BJ (cell line): Measurements from ENCODE around the gene HLA-F. TPM values are rescaled to one million over a fixed set of nuclear protein-coding genes. Genes with fewer than 3 reads are reported as not detected.

Experiments
- CTCF ChIA-PET: fragments of 350-600 bp; formaldehyde crosslinking; extraction: SDS; loops from one replicate; lab custom pipeline; 2021; ENCODE audit warnings: antibody characterized with exemption, inconsistent platforms; lab: Yijun Ruan, JAX
- POLR2A ChIA-PET: fragments of 300-600 bp; sonication (Branson Sonifier 250); formaldehyde crosslinking; extraction: SDS; loops from one replicate; lab custom pipeline; 2021; ENCODE audit warnings: antibody characterized with exemption; lab: Charles Lee
- DNase-seq: peaks from one replicate; pipeline ENCODE4 v3.0.0-alpha.2; 2011; ENCODE audit warnings: low read depth
- H3K27me3 ChIP-seq: 2 replicates; pipeline ENCODE4 v1.6.0; 2011; ENCODE audit warnings: low read length; ENCODE audit not compliant: control insufficient read depth, insufficient read depth
- H3K36me3 ChIP-seq: 2 replicates; pipeline ENCODE4 v1.5.1; 2011; ENCODE audit warnings: low read length; ENCODE audit not compliant: control insufficient read depth, insufficient read depth
- H3K4me3 ChIP-seq: 2 replicates; pipeline ENCODE4 v1.5.1; 2011; ENCODE audit warnings: low read depth, mild to moderate bottlenecking, control low read depth, low read length
- polyA plus RNA-seq: library from polyadenylated mRNA; depleted of rRNA; stranded (reverse); fragments of >200 nt; gene quantifications from 2 replicates; pipeline ENCODE4 v1.2.3, GENCODE V29; 2011
- TF ChIP-seq, protein P1 (sequence below): IDR thresholded peaks from 2 replicates; pipeline ENCODE4 v1.5.1; 2011; ENCODE audit warnings: low read depth, mild to moderate bottlenecking, control low read depth, inconsistent platforms, low read length, moderate library complexity; ENCODE audit not compliant: insufficient read depth

HLA-F gene
- polyA plus RNA-seq, 1 experiment = 30.7 TPM

DNA sequence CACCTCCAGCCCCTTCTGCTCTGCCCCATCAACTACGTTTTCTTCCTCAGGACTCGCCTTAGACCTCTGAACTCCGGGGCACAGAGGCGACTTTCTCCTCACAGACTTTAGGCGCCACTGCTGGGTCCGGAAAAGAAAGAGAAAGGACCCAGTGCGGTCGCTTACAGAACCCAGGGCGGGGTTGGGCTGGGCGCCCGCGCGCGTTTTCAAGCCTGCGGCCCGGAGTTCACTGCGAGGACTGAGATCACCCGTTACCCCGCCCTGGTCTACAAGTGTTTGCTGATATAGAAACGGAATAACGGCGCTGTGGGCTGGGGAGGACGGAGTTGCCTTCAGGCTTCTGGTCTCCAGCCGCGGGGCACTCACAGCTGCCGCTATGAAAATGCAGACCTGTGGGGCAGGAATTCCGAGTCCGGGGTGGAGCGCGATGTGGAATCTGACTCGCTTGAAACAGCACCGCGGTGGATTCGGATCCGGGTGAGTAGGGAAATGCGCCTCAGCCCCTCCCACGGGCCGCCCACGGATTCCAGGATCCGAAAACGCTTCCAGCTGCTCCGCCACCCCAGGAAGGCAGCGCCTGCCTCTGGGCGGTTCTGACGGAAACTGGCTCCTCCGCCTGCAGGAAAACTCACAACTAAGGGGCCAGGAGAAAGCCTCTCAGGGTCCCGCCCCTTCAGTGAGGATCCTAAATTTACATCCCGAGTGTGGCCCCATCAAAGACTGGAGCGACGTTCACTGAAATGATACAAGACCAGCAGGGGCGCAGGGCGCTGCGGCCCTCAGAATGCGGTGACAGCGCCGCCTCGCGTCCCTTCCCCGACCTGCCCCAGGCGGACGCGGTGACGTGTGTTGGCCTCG lies 29.4 kb downstream of the HLA-F start:
- no peaks in the 10 kb centered on the region for H3K36me3 ChIP-seq
- ChIA-PET CTCF (interaction anchor here (0.6 to 7.7 kb wide), 18 partner anchors 10 to 119 kb away, joined by 3 to 62 read pairs (median 4); no protein-coding TSS in a partner anchor), POLR2A (interaction anchor here (0.8 kb wide), 1 partner anchor 12 kb away, joined by 3 read pairs; no protein-coding TSS in a partner anchor)
- TF ChIP-seq, protein P1, sequence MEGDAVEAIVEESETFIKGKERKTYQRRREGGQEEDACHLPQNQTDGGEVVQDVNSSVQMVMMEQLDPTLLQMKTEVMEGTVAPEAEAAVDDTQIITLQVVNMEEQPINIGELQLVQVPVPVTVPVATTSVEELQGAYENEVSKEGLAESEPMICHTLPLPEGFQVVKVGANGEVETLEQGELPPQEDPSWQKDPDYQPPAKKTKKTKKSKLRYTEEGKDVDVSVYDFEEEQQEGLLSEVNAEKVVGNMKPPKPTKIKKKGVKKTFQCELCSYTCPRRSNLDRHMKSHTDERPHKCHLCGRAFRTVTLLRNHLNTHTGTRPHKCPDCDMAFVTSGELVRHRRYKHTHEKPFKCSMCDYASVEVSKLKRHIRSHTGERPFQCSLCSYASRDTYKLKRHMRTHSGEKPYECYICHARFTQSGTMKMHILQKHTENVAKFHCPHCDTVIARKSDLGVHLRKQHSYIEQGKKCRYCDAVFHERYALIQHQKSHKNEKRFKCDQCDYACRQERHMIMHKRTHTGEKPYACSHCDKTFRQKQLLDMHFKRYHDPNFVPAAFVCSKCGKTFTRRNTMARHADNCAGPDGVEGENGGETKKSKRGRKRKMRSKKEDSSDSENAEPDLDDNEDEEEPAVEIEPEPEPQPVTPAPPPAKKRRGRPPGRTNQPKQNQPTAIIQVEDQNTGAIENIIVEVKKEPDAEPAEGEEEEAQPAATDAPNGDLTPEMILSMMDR = peak; percentile 100
- H3K27me3 ChIP-seq = peaks cover 10% of the 10 kb centered on the region
- DNase-seq = peak; percentile 59
- peak overlapping the region; percentile 69 for H3K4me3 ChIP-seq

DNA sequence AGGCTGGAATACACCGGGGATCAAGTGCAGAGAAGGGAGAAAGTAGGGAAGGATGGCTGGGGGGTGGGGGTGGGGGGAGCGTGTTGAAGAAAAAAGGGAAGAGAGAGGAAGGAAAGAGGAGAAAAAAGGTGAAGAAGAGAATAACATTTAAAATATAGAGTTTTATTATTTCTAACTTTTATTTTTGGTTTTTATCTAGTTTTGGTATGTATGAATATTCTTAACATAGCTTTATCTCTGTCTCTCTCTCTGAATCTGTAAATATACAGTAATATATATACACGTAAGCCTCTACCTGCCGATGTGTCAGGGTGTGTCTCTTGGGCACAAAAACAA lies 30.0 kb downstream of the HLA-F start:
- H3K27me3 ChIP-seq = peaks cover 12% of the 10 kb centered on the region
- ChIA-PET POLR2A (interaction anchor here (0.8 kb wide), 1 partner anchor 11 kb away, joined by 3 read pairs; no protein-coding TSS in a partner anchor), CTCF (interaction anchor here (0.8 to 7.7 kb wide), 11 partner anchors 11 to 120 kb away, joined by 3 to 62 read pairs (median 3); no protein-coding TSS in a partner anchor)
- H3K4me3 ChIP-seq = peak overlapping the region; percentile 69
- H3K36me3 ChIP-seq = no peaks in the 10 kb centered on the region
- no peak for DNase-seq
- TF ChIP-seq, protein P1 = no peak

DNA sequence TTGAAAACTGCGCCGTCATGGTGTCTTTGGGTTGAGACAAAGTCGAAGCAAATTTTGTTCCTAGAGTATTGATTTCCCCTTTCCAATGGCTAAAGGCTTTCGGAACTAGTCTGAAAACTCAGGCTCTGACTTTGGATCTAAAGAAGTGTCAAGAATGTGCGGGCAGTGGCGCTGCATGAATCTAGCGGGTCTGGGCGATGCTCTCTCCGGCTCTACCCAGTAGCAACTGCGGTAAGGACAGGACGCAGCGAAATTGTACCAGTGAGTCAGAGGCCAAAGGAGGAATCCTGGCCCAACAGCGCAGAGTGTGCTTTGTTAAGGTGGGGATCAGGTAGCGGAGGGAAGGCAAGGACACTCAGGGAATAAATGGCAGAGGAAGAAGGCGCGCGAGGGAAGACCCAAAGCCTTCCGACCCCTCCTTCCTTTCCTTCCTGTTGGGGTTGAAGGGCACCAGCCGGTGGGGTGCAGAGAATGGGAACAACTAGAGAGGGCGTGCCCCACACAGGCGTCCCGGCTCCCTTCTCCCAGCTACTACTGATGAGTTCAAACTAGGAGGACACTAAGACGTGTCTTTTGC lies 32.1 kb downstream of the HLA-F start:
- TF ChIP-seq, protein P1 = no peak
- CTCF ChIA-PET = interaction anchor here (7.7 kb wide), 1 partner anchor 18 kb away, joined by 62 read pairs; no protein-coding TSS in a partner anchor
- POLR2A ChIA-PET = no interaction called here
- no peak for DNase-seq
- Histone ChIP-seq H3K27me3 (peaks cover 14% of the 10 kb centered on the region), H3K4me3 (no peak overlapping the region), H3K36me3 (no peaks in the 10 kb centered on the region)

DNA sequence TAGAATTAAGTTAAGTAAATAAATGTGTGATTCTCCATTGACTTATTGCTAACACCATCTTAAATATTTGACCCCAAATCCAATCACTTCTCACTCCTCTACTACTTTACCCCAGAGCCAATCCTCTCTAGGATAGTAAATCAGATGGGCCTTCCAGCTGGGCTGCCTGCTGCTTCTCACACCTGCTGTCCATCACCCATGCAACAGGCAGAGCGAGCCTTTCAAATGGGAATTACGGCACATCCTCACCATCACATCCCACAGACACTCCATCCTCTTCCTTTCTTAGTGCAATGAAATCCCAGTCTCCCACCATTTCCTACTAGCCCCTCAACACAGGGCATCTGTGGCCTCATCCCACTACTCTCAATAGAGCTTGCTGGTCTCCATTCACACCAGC lies 34.0 kb downstream of the HLA-F start:
- H3K36me3 ChIP-seq = no peaks in the 10 kb centered on the region
- DNase-seq = no peak
- peaks cover 14% of the 10 kb centered on the region for H3K27me3 ChIP-seq
- H3K4me3 ChIP-seq = no peak overlapping the region
- TF ChIP-seq, protein P1 = no peak
- ChIA-PET CTCF (interaction anchor here (0.9 kb wide), 1 partner anchor 9 kb away, joined by 4 read pairs; no protein-coding TSS in a partner anchor), POLR2A (no interaction called here)
